Measurements from ENCODE around the gene RETREG2.
"Not testable (repeated sequence)": the region's sequence is repeated elsewhere in the genome, so short reads cannot be mapped to it uniquely, and the experiment has no call there.

RETREG2 gene

DNA sequence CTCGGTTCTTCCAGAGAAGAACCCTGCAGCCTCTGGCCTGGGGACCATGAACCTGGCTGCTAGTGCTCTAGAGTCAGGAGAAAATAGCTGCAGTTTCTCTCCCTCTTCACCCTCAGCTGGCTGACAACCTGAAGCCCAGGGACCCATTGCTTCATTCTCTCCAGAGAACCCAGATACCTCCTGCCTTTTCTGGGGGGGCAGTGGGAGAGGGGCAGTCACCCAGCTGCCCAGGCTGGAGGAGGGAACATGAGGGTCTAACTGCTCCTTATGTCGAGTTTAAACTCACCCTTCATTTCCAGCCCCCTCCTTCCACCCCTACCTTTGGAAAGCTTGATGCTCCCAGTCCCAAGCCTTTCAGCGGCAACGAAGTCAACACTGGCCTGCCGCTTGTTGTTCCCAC lies 20.9 kb downstream of the RETREG2 start:
- DNase-seq: no peak

DNA sequence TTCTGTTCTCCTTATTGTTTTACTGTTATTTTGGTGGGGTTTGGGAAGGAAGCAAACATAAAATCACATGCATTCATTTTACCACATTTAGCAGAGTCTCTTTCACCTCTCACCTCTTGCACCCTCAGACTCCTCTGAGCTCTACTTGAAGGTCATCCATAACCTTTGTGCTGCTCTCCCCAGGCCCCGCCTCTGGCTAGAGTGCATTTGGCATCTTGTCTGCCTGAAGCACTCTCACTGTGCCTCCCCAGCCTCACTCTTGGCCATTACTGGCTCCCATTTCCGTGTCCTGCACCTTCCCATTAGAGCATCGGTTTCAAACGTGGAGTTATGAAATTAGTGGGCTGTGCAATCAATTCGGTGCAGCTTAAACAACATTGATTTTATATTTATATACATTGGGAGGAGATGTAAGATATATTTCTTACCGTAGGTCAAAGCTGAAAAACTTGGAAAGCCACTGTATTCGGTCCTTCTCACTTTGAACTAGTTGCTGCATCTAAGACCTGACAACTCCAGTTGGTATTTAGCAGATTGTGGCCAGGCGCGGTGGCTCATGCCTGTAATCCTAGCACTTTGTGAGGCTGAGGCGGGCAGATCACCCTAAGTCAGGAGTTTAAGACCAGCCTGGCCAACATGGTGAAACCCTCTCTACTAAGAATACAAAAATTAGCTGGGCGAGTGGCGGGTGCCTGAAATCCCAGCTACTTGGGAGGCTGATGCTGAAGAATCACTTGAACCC lies 21.6 kb downstream of the RETREG2 start:
- DNase-seq: no peak

DNA sequence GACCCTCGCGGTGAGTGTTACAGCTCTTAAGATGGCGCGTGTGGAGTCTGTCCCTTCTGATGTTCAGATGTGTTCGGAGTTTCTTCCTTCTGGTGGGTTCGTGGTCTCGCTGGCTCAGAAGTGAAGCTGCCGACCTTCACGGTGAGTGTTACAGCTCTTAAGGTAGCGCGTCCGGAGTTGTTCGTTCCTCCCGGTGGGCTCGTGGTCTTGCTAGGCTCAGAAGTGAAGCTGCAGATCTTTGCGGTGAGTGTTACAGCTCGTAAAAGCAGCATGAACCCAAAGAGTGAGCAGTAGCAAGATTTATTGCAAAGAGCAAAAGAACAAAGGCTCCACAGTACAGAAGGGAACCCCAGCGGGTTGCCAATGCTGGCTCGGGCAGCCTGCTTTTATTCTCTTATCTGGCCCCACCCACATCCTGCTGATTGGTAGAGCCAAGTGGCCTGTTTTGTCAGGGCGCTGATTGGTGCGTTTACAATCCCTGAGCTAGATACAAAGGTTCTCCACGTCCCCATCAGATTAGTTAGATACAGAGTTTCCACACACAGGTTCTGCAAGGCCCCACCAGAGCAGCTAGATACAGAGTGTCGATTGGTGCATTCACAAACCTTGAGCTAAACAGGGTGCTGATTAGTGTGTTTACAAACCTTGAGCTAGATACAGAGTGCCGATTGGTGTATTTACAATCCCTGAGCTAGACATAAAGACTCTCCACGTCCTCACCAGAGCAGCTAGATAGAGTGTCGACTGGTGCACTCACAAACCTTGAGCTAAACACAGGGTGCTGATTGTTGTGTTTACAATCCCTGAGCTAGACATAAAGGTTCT lies 22.6 kb downstream of the RETREG2 start:
- DNase-seq: not testable (repeated sequence)

DNA sequence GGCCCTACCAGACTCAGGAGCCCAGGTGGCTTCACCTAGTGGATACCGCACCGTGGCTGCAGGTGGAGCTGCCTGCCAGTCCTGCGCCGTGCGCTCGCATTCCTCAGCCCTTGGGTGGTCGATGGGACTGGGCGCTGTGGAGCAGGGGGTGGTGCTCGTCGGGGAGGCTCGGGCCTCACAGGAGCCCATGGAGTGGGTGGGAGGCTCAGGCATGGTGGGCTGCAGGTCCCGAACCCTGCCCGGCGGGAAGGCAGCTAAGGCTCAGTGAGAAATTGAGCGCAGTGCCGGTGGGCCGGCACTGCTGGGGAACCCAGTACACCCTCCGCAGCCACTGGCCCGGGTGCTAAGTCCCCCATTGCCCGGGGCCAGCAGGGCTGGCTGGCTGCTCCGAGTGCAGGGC lies 23.3 kb downstream of the RETREG2 start:
- not testable (repeated sequence) for DNase-seq

DNA sequence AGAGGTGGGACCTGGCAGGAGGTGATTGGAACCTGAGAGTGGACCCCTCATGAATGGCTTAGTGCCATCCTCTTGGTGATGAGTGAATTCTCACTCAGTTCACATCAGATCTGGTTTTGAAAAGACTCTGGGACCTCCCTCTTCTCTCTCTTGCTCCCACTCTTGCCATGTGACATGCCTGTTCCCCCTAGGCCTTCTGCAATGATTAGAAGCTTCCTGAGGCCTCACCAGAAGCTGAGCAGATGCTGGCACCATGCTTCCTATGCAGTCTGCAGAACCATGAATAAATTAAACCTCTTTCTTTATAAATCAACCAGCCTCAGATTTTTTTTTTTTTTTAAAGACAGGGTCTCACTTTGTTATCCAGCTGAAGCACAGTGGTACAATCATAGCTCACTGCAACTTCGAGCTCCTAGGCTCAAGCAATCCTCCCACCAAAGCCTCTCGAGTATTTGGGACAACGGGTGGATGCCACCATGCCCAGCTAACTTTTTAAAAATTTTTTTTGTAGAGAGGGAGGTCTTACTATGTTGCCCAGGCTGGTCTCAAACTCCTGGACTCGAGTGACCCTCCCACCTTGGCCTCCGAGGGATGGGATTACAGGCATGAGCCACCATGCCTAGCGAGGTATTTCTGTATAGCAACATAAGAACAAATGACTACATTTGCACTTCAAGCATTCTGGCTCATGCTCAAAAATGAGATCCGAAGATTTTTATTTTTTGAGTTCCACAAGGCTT lies 26.5 kb downstream of the RETREG2 start:
- no peak for DNase-seq

DNA sequence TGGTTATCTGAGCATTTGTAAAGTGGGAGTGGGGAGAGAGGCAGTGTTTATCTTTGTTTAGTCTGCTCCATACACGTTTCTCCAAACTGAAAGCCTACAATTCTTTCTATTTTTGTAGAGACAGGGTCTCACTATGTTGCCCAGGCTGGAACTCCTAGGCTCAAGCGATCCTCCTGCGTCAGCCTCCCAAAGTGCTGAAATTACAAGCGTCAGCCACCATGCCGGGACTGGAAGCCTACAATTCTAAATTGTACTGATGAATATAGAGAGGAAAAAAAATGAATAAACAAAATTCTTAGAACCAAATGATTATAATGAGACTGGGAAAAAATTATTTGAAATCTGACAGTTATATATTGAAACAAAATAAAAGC lies 27.1 kb downstream of the RETREG2 start:
- no peak for DNase-seq

DNA sequence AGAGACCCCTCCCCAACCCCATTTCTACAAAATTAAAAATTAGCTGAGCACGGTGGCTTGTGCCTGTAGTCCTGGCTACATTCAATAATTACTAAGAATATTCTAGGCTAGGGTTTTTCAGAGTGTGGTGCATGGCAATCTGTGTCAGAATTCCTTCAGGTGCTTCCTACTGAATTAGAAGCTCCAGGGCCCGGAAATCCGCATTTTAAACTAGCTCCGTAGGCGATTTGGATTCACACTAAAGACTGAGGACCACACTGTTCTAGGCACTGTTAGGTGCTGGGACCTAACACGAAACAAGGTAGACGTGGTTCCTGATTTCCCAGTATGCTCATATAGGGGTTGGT lies 27.9 kb downstream of the RETREG2 start:
- no peak for DNase-seq

DNA sequence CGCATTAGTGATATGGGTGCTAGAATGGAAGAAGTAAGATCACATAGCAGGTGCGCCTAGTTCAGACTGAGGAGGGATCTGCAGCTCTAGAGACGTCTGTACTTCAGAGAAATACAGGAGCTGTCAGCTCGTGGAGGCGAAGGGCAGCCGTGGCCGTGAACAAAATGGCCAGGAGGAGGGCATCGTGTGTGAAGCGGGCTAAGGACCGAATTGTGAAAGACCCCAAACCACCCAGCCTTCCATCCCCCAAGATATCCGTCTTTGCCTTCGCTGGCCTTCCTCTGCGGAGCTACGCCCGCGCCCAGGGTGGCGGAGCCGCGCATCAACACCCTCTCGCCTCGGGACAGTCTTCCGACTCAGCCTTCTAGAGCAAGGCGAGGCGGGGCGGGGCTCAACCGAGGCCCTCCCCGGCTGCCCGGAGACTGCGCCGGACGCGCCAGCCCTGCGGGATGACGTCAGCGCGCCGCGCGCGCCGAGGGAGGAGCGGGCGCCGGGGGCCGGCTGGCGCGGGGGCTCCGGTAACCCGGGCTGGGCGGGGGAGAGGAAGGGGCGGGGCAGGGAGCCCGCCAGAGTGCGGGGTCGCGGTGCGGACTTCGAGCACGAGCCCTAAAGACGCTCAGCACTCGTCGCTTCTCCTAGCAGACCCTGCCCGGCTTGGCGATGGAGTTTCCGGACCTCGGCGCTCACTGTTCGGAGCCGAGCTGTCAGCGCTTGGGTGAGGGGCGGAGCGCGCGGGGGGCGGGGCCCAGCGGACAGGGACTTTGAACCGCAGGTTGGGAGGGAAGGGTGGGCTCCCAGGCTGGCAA lies 28.5 kb downstream of the RETREG2 start, which contains the start of gene ZFAND2B:
Gene ZFAND2B (plus strand): TSS at position 455 of the 806 bp plus-strand sequence. CDS start 206 bp downstream, at position 661.
- peak; percentile 93 for DNase-seq

DNA sequence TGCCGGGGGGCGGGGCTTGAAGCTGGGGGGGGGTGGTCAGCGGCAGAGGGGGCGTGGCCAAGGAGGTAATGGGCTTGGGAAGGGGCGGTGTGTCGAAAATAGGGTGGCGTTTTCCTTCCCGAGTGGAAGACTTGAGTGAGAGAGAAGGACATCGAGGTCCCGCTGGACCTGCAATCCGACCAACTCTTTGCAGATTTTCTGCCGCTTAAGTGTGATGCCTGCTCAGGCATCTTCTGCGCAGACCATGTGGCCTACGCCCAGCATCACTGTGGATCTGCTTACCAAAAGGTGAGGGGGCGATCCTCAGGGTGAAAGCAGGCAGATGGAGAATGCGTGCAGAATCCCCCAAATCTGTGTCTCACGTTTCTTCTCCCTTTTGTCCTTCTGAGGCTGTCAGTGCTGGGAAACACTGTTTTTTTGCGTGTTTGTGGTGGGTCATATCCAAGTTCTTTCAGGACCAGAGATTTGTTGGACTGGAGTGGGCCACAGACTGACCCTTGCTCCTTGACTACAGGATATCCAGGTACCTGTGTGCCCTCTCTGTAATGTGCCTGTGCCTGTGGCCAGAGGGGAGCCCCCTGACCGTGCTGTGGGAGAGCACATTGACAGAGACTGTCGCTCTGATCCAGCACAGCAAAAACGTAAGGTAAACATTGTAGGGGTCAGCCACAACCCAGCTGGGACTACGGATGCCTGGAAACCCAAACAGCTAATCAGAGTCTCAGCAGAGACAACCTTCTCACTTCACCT lies 29.2 kb downstream of the RETREG2 start:
- no peak for DNase-seq

DNA sequence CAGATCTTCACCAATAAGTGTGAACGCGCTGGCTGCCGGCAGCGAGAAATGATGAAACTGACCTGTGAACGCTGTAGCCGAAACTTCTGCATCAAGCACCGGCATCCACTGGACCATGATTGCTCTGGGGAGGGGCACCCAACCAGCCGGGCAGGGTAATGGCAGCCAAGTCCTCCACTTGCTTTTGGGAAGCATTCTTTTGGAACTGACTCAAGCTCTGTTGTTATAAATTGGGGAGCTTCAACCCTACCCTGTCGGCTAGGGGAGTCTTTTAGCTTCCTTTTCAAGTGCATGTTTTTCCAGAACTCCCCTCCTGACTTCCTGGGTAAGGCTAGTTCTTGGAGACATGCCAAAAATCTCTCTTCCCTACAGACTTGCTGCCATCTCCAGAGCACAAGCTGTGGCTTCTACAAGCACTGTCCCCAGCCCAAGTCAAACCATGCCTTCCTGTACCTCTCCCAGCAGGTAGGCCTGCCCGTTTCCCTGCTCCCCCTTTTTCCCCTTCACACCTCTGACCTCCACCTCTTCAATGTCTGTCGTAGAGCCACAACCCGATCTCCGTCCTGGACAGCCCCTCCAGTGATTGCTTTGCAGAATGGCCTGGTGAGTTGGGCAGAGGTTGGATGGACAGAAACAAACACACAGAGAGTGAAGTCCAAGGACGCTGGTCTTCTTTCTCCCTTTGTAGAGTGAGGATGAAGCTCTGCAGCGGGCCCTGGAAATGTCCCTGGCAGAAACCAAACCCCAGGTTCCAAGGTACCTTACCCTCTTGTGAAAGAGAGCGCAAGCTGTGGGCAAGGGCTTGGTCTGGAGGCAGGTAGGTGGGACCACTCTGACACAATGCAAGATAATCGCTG lies 30.0 kb downstream of the RETREG2 start:
- DNase-seq: peak; percentile 44

DNA sequence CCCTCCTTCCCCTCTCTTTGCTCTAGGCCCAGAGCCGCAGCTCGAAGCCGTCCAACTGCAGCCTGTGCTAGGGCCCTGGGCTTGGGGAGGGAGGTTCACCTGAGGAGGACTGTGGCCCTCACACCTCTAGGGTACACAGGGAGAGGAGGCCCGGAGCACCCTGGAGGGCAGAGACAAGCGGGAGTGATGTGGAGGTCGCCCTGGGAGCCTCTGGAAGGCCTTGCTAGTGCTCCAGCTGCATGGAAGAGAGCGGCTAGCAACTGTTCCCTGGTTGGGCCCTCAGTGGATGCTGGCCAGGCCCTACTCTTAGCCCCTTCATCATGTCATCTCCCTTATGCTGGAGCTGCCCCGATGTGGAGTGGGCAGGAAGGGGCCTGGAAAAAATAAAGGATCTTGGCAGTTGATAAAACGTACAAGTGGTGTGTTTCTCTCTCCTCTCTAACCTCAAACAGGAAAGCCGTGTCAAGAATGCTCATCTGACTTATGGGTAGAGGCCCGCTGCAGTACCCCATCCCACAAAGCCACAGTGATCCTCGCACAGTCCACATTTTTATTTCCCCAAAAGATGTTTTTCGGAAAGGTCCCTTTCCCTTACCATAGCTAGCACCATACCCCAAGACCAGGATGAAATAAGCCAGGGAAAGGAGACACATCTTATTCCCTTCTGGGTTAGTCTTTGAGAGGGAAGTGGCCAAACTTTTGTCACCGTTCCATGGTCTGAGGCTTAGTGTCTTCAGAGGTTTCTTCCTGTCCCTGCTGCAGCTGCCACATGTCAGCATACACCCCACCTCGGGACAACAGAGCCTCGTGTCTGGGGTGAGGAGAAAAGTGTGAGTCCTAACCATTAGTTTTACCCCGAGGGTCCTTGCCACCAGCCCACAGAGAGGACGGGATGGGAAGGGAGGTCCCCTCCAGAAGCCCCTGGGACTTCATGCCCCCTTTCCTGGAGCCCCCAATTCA lies 31.4 kb downstream of the RETREG2 start:
- no peak for DNase-seq

DNA sequence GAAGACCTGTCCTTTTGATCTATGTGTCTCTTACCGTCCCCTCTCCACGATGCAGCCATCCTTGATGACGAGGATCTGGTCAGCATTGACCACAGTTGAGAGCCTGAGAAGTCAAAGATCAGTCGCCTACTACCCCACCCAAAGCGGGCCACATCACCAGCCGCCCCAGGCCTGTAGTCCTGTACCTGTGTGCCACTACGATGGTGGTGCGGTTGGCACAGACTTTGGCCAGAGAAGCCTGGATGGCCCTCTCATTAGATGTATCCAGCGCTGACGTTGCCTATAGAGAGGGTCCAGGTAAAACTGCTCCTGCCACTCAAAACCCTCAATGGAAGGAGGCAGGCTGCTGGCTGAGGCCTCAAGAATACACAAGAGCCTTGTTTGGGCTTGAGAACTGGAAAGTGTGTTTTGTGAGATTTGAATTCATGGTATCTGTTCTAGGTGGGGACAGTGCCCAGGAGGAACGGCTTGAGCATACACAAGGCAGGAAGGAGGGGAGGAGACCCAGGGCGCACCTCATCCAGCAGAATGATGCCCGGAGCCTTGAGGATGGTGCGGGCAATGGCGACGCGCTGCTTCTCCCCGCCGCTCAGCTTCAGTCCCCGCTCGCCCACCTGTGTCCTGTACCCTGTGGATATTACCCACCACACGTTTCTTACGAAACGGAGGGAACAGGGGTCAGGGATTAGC lies 32.3 kb downstream of the RETREG2 start:
- no peak for DNase-seq

DNA sequence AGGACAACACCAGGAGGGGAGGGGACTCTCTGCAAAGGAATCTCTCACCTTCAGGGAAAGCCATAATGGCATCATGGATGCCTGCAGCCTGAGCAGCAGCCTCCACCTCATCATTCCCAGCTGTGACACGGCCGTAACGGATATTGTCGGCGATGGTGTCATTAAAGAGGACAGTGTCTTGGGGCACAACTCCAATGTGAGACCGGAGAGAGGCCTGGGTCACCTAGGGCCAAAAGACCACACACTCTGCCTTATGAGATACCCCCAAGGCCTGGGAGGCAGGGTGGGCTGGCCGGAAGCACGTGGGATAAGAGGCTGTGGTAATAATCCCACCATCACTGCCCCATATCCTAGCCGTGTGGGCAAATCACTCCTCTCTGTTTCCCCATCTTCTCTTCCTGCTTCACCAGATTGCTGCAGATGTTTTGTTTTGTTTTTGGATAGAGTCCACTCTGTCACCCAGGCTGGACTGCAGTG lies 32.8 kb downstream of the RETREG2 start:
- no peak for DNase-seq

DNA sequence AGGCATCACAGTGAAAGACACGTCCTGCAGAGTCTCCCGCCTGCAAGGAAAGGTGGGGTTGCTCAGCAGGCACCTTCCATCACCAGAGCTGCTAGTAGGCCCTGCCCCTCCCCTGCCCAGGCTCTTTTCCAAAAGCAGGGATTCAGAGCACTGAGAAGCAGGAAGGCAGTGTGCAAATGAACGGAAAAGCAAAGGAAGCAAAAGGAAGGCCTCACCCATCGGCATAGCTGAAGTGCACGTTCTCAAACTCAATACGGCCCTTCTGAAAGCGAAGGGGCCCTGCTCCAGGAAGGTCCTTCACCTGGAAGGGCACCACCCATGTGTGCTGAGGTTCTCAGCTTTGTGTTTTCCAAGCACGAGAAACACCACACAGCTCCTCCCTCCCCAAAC lies 34.9 kb downstream of the RETREG2 start:
- DNase-seq: no peak

DNA sequence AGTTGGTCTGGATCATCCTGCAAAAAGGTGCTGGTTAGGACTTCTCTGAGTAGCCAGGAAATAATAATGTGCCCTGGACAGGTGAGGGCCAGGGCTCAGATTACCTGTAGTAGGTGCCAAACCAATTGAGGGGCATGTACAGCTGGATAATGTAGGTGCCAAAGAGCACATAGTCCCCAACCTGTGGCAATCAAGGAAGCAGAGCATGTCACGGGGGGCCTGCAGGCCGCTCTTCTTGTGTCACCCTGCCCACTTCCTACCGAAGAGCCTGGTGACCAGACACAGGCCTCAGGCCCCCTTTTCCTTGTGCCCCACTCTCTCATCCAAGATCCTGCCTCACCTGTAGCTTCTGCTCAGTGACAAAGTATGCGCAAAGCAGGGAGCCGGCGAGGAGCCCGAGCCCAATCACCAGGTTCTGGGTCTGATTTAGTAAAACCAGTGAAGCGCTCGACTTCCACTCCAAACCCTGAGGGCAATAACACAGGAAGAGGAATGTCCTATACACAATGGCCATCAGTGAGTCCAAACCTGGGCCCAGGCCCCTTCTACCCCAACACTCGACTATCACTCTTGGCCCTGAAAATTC lies 35.5 kb downstream of the RETREG2 start:
- no peak for DNase-seq

DNA sequence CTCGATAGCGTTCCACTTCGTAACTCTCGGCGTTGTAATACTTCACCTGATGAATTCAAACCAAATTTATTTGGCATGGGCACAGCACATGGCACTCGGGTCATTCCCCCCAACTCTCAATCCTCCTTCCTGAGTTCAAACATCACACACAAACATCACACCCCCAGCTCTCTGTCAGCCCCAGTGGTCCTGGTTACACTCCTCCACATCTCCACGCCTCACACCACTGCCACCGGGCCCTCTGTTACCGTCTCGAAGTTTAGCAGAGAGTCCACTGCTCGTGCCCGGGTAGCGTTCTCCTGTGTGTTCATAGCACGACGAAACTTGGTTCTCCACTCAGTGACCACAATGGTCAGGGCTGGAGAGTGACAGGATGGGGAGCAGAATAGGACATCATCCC lies 36.1 kb downstream of the RETREG2 start:
- no peak for DNase-seq

DNA sequence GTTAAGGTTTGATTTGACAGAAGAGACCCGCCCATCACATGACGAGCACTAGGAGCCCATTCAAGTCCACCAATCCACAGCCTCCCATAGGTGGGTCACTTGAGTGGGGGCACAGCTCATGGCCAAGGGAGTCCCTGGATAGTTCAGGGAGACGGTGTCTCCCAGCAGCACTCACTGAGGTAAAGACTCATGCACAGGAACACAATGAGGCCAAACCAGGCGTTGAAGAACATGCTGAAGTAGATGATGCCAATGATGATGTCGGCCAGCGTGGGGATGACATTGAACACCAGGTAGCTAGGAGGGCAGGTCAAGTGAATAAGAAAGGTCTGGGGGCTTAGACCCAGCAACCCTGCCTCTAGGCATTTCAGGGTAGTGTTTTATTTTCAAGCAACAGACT lies 36.7 kb downstream of the RETREG2 start:
- DNase-seq: no peak

DNA sequence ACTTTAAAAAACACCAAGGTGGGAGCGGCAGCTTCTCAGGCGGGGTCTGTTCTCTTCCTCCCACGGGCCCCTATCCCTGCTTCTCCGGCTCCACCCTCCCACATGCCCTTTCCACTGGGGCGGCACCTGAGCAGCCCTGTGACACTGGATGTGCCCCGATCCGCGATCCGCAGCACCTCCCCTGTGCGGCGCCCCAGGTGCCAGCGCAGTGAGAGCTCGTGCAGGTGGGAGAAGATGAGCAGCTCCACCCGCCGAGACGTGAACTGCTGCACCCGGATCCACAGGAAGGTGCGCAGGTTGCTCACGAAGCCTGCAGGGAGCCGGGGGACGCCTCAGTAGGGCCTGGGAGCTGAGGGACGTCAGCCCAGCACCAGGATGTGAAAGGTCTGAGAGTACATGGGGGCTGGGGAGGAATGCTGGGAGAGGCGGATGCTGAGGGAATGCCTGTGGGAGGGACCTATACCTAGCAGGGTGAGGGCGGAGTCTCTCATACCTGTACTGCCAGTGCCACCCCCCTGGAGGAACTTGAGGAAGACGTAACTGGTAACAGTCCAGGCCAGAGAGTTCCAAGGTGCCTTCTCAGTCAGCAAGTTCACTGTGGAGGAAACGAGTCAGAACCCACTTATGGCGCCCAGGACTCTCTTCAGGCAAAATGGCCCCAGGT lies 37.9 kb downstream of the RETREG2 start:
- no peak for DNase-seq

Measured in fibroblast of skin of back (primary cell).